Bone marrow (tissue), 2 donors: ENCODE results near the gene DIRAS1.
"Not testable (repeated sequence)": the region's sequence is repeated elsewhere in the genome, so short reads cannot be mapped to it uniquely, and the experiment has no call there.

ENCODE experiments used
- DNase-seq, 2 donors: peaks; one replicate each; lab custom pipeline; 2025; lab: John Stamatoyannopoulos, UW

DIRAS1 gene

GRCh38 chr19:2711172-2711874, 9.8 kb downstream of the DIRAS1 start:
- DNase-seq = no peak

GRCh38 chr19:2706251-2706650, 14.9 kb downstream of the DIRAS1 start:
- DNase-seq = no peak

- no peak for DNase-seq
These were observed 17.4 kb downstream of the DIRAS1 start for GRCh38 chr19:2703691-2704216.

- no peak for DNase-seq
These were observed 18.1 kb downstream of the DIRAS1 start for GRCh38 chr19:2703077-2703437.

GRCh38 chr19:2702170-2703076, 18.7 kb downstream of the DIRAS1 start, which contains the start of gene GNG7:
Gene GNG7, minus strand, starts transcription at chr19:2702694. Its CDS starts 182,006 bp downstream, at chr19:2520688.
- DNase-seq = peak; percentile 74

GRCh38 chr19:2701361-2702169, 19.6 kb downstream of the DIRAS1 start:
- no peak for DNase-seq

- DNase-seq = no peak
These were observed 20.4 kb downstream of the DIRAS1 start for GRCh38 chr19:2700660-2701360.

- DNase-seq = no peak
These were observed 21.6 kb downstream of the DIRAS1 start for GRCh38 chr19:2699413-2700140.

- no peak for DNase-seq
These were observed 27.0 kb downstream of the DIRAS1 start for GRCh38 chr19:2694196-2694595.

GRCh38 chr19:2693492-2694160, 27.5 kb downstream of the DIRAS1 start:
- no peak for DNase-seq

- no peak for DNase-seq
These were observed 29.2 kb downstream of the DIRAS1 start for GRCh38 chr19:2691951-2692350.

- DNase-seq = no peak
These were observed 30.3 kb downstream of the DIRAS1 start for GRCh38 chr19:2690856-2691255.

- DNase-seq = no peak
These were observed 34.8 kb downstream of the DIRAS1 start for GRCh38 chr19:2686360-2686759.

- DNase-seq = no peak
These were observed 35.9 kb downstream of the DIRAS1 start for GRCh38 chr19:2685204-2685704.

GRCh38 chr19:2683430-2684003, 37.7 kb downstream of the DIRAS1 start:
- no peak for DNase-seq

GRCh38 chr19:2680808-2681207, 40.4 kb downstream of the DIRAS1 start:
- DNase-seq = no peak

GRCh38 chr19:2679439-2679838, 41.7 kb downstream of the DIRAS1 start:
- DNase-seq = no peak

- DNase-seq = not testable (repeated sequence)
These were observed 42.2 kb downstream of the DIRAS1 start for GRCh38 chr19:2678948-2679347.

- no peak for DNase-seq
These were observed 43.0 kb downstream of the DIRAS1 start for GRCh38 chr19:2678044-2678671.
